HEK293 (cell line): Measurements from ENCODE around the gene TFDP3.

Experiments
- CTCF ChIA-PET: fragments of 350-600 bp; formaldehyde crosslinking; extraction: SDS; loops from one replicate; lab custom pipeline; 2021; ENCODE audit warnings: antibody characterized with exemption; lab: Yijun Ruan, JAX
- POLR2A ChIA-PET: fragments of 300-600 bp; formaldehyde crosslinking; extraction: SDS; loops from one replicate; lab custom pipeline; 2020; ENCODE audit warnings: antibody characterized with exemption, inconsistent platforms; lab: Yijun Ruan, JAX
- H3K27ac ChIP-seq: fragments of 200-500 bp; sonication (Bioruptor generic); 2 replicates; pipeline ENCODE4 v1.5.1; 2014; ENCODE audit warnings: low read depth, low read length, control low read depth, inconsistent platforms; ENCODE audit errors: extremely low read depth
- H3K36me3 ChIP-seq, 2 experiments: fragments of 200-500 bp in 1 of 2; sonication (Bioruptor generic) in 1 of 2; 1 replicate in 1 of 2; 2 replicates in 1 of 2; pipeline ENCODE4 v1.5.1; 2014 to 2017; ENCODE audit warnings: inconsistent platforms in 2 of 2, low read length in 2 of 2; ENCODE audit not compliant: control insufficient read depth in 2 of 2, insufficient read depth in 1 of 2
- H3K4me1 ChIP-seq: fragments of 200-500 bp; sonication (Bioruptor generic); 2 replicates; pipeline ENCODE4 v1.5.1; 2014; ENCODE audit warnings: mild to moderate bottlenecking, low read length, inconsistent platforms; ENCODE audit not compliant: control insufficient read depth, insufficient read depth
- H3K4me3 ChIP-seq: 2 replicates; pipeline ENCODE4 v1.5.1; 2011; ENCODE audit warnings: low read depth, mild to moderate bottlenecking, control low read depth, low read length, moderate library complexity
- H3K9me3 ChIP-seq: fragments of 200-500 bp; sonication (Bioruptor generic); 2 replicates; pipeline ENCODE4 v1.5.1; 2014; ENCODE audit warnings: low read depth, low read length, inconsistent platforms; ENCODE audit not compliant: control insufficient read depth, insufficient read depth
- AEBP2 ChIP-seq: fragments of 450-650 bp; formaldehyde crosslinking; IDR thresholded peaks from 2 replicates; pipeline ENCODE4 v1.5.1; 2016; ENCODE audit warnings: missing biosample characterization, missing genetic modification characterization, borderline replicate concordance
- BCL6B ChIP-seq: fragments of 450-650 bp; formaldehyde crosslinking; IDR thresholded peaks from 2 replicates; pipeline ENCODE4 v1.5.1; 2017; ENCODE audit warnings: missing biosample characterization, missing genetic modification characterization
- MEIS1 ChIP-seq: sonication (generic); formaldehyde crosslinking; IDR thresholded peaks from 2 replicates; pipeline ENCODE4 v1.8.1; 2022; ENCODE audit warnings: missing genetic modification reagents, mild to moderate bottlenecking, borderline replicate concordance
- OVOL3 ChIP-seq: fragments of 450-650 bp; formaldehyde crosslinking; IDR thresholded peaks from 2 replicates; pipeline ENCODE4 v1.5.1; 2016; ENCODE audit warnings: missing biosample characterization, missing genetic modification characterization
- TCF7L2 ChIP-seq: IDR thresholded peaks from 2 replicates; pipeline ENCODE4 v1.6.1; 2011; ENCODE audit warnings: low read depth, mild to moderate bottlenecking, inconsistent platforms, low read length, moderate library complexity, borderline replicate concordance
- ZNF114 ChIP-seq: fragments of 450-650 bp; formaldehyde crosslinking; IDR thresholded peaks from 2 replicates; pipeline ENCODE4 v1.5.0; 2017; ENCODE audit warnings: missing biosample characterization, missing genetic modification characterization
- ZNF121 ChIP-seq: fragments of 450-650 bp; formaldehyde crosslinking; IDR thresholded peaks from 2 replicates; pipeline ENCODE4 v1.5.1; 2016; ENCODE audit warnings: missing biosample characterization, missing genetic modification characterization
- ZNF138 ChIP-seq: fragments of 450-650 bp; formaldehyde crosslinking; IDR thresholded peaks from 2 replicates; pipeline ENCODE4 v1.5.1; 2016; ENCODE audit warnings: missing biosample characterization, missing genetic modification characterization, borderline replicate concordance
- ZNF148 ChIP-seq: fragments of 450-650 bp; formaldehyde crosslinking; IDR thresholded peaks from 2 replicates; pipeline ENCODE4 v1.5.0; 2017; ENCODE audit warnings: missing biosample characterization, missing genetic modification characterization, borderline replicate concordance
- ZNF19 ChIP-seq: fragments of 450-650 bp; formaldehyde crosslinking; IDR thresholded peaks from 2 replicates; pipeline ENCODE4; 2016; ENCODE audit warnings: missing biosample characterization, missing genetic modification characterization, low read depth
- ZNF248 ChIP-seq: fragments of 450-650 bp; formaldehyde crosslinking; IDR thresholded peaks from 2 replicates; pipeline ENCODE4 v1.5.1; 2017; ENCODE audit warnings: missing biosample characterization, missing genetic modification characterization
- ZNF416 ChIP-seq: fragments of 450-650 bp; formaldehyde crosslinking; IDR thresholded peaks from 2 replicates; pipeline ENCODE4 v1.5.1; 2016; ENCODE audit warnings: missing biosample characterization, missing genetic modification characterization
- ZNF510 ChIP-seq: fragments of 450-650 bp; formaldehyde crosslinking; IDR thresholded peaks from 2 replicates; pipeline ENCODE4 v1.5.1; 2018; ENCODE audit warnings: mild to moderate bottlenecking, missing genetic modification characterization, missing biosample characterization; ENCODE audit not compliant: insufficient replicate concordance
- ZNF529 ChIP-seq: fragments of 450-650 bp; formaldehyde crosslinking; IDR thresholded peaks from 2 replicates; pipeline ENCODE4 v1.5.1; 2017; ENCODE audit warnings: missing genetic modification characterization, missing biosample characterization; ENCODE audit not compliant: insufficient replicate concordance
- ZNF549 ChIP-seq: fragments of 450-650 bp; IDR thresholded peaks from 2 replicates; pipeline ENCODE4 v1.5.1; 2018; ENCODE audit warnings: missing biosample characterization, missing genetic modification characterization, mild to moderate bottlenecking, inconsistent platforms, moderate library complexity
- ZNF580 ChIP-seq: fragments of 450-650 bp; formaldehyde crosslinking; IDR thresholded peaks from 2 replicates; pipeline ENCODE4 v1.5.1; 2016; ENCODE audit warnings: missing biosample characterization, missing genetic modification characterization
- ZNF585B ChIP-seq: fragments of 450-650 bp; formaldehyde crosslinking; IDR thresholded peaks from 2 replicates; pipeline ENCODE4 v1.5.1; 2016; ENCODE audit warnings: missing biosample characterization, missing genetic modification characterization
- ZNF623 ChIP-seq: fragments of 450-650 bp; formaldehyde crosslinking; IDR thresholded peaks from 2 replicates; pipeline ENCODE4 v1.5.1; 2016; ENCODE audit warnings: missing biosample characterization, missing genetic modification characterization
- ZNF692 ChIP-seq: fragments of 450-650 bp; formaldehyde crosslinking; IDR thresholded peaks from 2 replicates; pipeline ENCODE4 v1.5.1; 2016; ENCODE audit warnings: missing biosample characterization, missing genetic modification characterization
- ZSCAN4 ChIP-seq: fragments of 450-650 bp; formaldehyde crosslinking; IDR thresholded peaks from 2 replicates; pipeline ENCODE4 v1.5.1; 2017; ENCODE audit warnings: missing biosample characterization, missing genetic modification characterization

The TFDP3 gene

GRCh38 chrX:133249266-133250058 lies 31.3 kb upstream of the TFDP3 start:
- Histone ChIP-seq H3K4me3 (no peak overlapping the region), H3K27ac (no peak overlapping the region), H3K4me1 (no peaks in the 10 kb centered on the region), H3K36me3 (no peaks in the 10 kb centered on the region), H3K9me3 (no peaks in the 10 kb centered on the region; the same call in 1 of the 2 replicates)
- ChIA-PET POLR2A (no interaction called here), CTCF (interaction anchor here (0.7 to 1.6 kb wide), 4 partner anchors 24 to 1438 kb away, joined by 3 to 4 read pairs (median 4); no protein-coding TSS in a partner anchor)
- TF ChIP-seq BCL6B (tag by site-specific recombination) = no peak
- TF ChIP-seq ZNF585B (tag by site-specific recombination) = no peak
- TF ChIP-seq ZNF114 (tag by site-specific recombination) = no peak
- no peak for TF ChIP-seq ZNF549
- no peak for TF ChIP-seq ZNF248
- TF ChIP-seq OVOL3 (tag by site-specific recombination) = no peak
- TF ChIP-seq MEIS1 (CRISPR knock-in tag) = no peak
- TF ChIP-seq AEBP2 = no peak
- TF ChIP-seq ZNF19 (tag by site-specific recombination) = no peak
- TF ChIP-seq ZNF510 (tag by site-specific recombination) = no peak
- no peak for TF ChIP-seq ZNF416
- no peak for TF ChIP-seq ZSCAN4 (tag by site-specific recombination)
- no peak for TF ChIP-seq ZNF121
- no peak for TF ChIP-seq ZNF692 (tag by site-specific recombination)
- TF ChIP-seq ZNF580 (tag by site-specific recombination) = no peak
- TF ChIP-seq ZNF138 = no peak

GRCh38 chrX:133248177-133248576 lies 30.0 kb upstream of the TFDP3 start:
- POLR2A ChIA-PET = no interaction called here
- Histone ChIP-seq H3K9me3 (no peaks in the 10 kb centered on the region; the same call in 1 of the 2 replicates), H3K4me3 (no peak overlapping the region), H3K27ac (no peak overlapping the region), H3K36me3 (no peaks in the 10 kb centered on the region), H3K4me1 (no peaks in the 10 kb centered on the region)
- CTCF ChIA-PET = interaction anchor here (1.6 kb wide), 1 partner anchor 22 kb away, joined by 4 read pairs; no protein-coding TSS in a partner anchor
- TF ChIP-seq ZNF529 (tag by site-specific recombination) = no peak
- no peak for TF ChIP-seq ZNF148 (tag by site-specific recombination)
- no peak for TF ChIP-seq TCF7L2
- TF ChIP-seq ZNF623 (tag by site-specific recombination) = no peak
